GM12878 (cell line): Measurements from ENCODE around the gene NUP93. TPM values are rescaled to one million over a fixed set of nuclear protein-coding genes. Genes with fewer than 3 reads are reported as not detected.

Experiments
- ATAC-seq: fragments of 200-7000 bp; cut with Tn5 transposase; 3 replicates; pipeline ENCODE4 v1.9.1; 2020; ENCODE audit warnings: mild to moderate bottlenecking, moderate library complexity
- BruUV-seq: library from RNA; stranded (reverse); fragments of 400-500 nt; replicated peaks from 2 replicates; lab custom pipeline; 2021; lab: Mats Ljungman, UMichigan
- CTCF ChIA-PET: fragments of 300-600 bp; sonication (Branson Sonifier 250); formaldehyde crosslinking; extraction: SDS; loops from one replicate; lab custom pipeline; 2021; ENCODE audit warnings: inconsistent platforms; lab: Yijun Ruan, JAX
- POLR2A ChIA-PET: fragments of 350-600 bp; formaldehyde crosslinking; extraction: SDS; loops from one replicate; lab custom pipeline; 2021; ENCODE audit warnings: inconsistent platforms; lab: Charles Lee
- RAD21 ChIA-PET: fragments of 300-600 bp; sonication (Branson Sonifier 250); formaldehyde crosslinking; loops from one replicate; lab custom pipeline; 2023; ENCODE audit warnings: antibody characterized with exemption; ENCODE audit not compliant: unreplicated experiment; lab: Charles Lee
- SMC1A ChIA-PET: fragments of 300-600 bp; sonication (Branson Sonifier 250); formaldehyde crosslinking; loops from one replicate; lab custom pipeline; 2023; ENCODE audit not compliant: unreplicated experiment, uncharacterized antibody; lab: Charles Lee
- DNase-seq: peaks from one replicate; pipeline ENCODE4 v3.0.0-alpha.2; 2011; ENCODE audit warnings: low read depth, low spot score
- FAIRE-seq: peaks from 3 replicates; lab custom pipeline; 2011; peaks lifted over from hg19 to GRCh38; lab: Jason Lieb, UNC
- H2AFZ ChIP-seq: 2 replicates; pipeline ENCODE4 v1.6.0; 2011; ENCODE audit warnings: low read depth, low read length, control low read depth; ENCODE audit not compliant: control insufficient read depth
- H3K27ac ChIP-seq: 2 replicates; pipeline ENCODE4 v1.5.1; 2011; ENCODE audit warnings: control low read depth; ENCODE audit not compliant: control insufficient read depth, insufficient read depth
- H3K27me3 ChIP-seq, 2 experiments: replicated peaks in 1 of 2; 2 replicates each; pipeline versions ENCODE4 v1.6.0 to v1.6.1; 2011; ENCODE audit warnings: low read length in 1 of 2; ENCODE audit not compliant: control insufficient read depth in 2 of 2, insufficient read depth in 2 of 2
- H3K36me3 ChIP-seq, 2 experiments: 2 replicates each; pipeline ENCODE4 v1.5.1; 2011; ENCODE audit warnings: low read length in 1 of 2; ENCODE audit not compliant: control insufficient read depth in 2 of 2, insufficient read depth in 2 of 2
- H3K4me1 ChIP-seq: 2 replicates; pipeline ENCODE4 v1.6.1; 2011; ENCODE audit warnings: mild to moderate bottlenecking, low read length, moderate library complexity, mixed read lengths; ENCODE audit not compliant: control insufficient read depth, insufficient read depth
- H3K4me2 ChIP-seq: 2 replicates; pipeline ENCODE4 v1.6.0; 2011; ENCODE audit warnings: control low read depth; ENCODE audit not compliant: control insufficient read depth, insufficient read depth
- H3K4me3 ChIP-seq: fragments of 200-600 bp; sonication (generic); 2 replicates; pipeline ENCODE4 v1.5.1; 2016
- H3K79me2 ChIP-seq: 2 replicates; pipeline ENCODE4 v1.6.0; 2011; ENCODE audit warnings: low read length; ENCODE audit not compliant: control insufficient read depth, insufficient read depth
- H3K9ac ChIP-seq: 2 replicates; pipeline ENCODE4 v1.8.0; 2011; ENCODE audit warnings: low read length, control low read depth, mixed read lengths; ENCODE audit not compliant: control insufficient read depth, insufficient read depth
- H3K9me3 ChIP-seq: replicated peaks from 3 replicates; pipeline ENCODE4 v1.5.1; 2011; ENCODE audit warnings: mild to moderate bottlenecking, low read length; ENCODE audit not compliant: control insufficient read depth, insufficient read depth
- H4K20me1 ChIP-seq: 2 replicates; pipeline ENCODE4 v1.6.0; 2011; ENCODE audit not compliant: control insufficient read depth, insufficient read depth
- ATF7 ChIP-seq: fragments of 450-650 bp; IDR thresholded peaks from 2 replicates; pipeline ENCODE4 v1.6.1; 2016; ENCODE audit warnings: low read depth, mild to moderate bottlenecking
- ETV6 ChIP-seq, 2 experiments: fragments of 450-650 bp in 1 of 2; IDR thresholded peaks in 1 of 2; conservative IDR thresholded peaks in 1 of 2; 2 replicates each; pipeline ENCODE4 v1.6.1; 2014; ENCODE audit warnings: antibody characterized with exemption in 1 of 2, borderline replicate concordance in 1 of 2, low read depth in 1 of 2, mild to moderate bottlenecking in 1 of 2, moderate library complexity in 1 of 2
- RB1 ChIP-seq: fragments of 450-650 bp; formaldehyde crosslinking; IDR thresholded peaks from 2 replicates; pipeline ENCODE4 v1.6.1; 2017; ENCODE audit warnings: mild to moderate bottlenecking, borderline replicate concordance
- SP1 ChIP-seq: IDR thresholded peaks from one replicate; pipeline ENCODE4 v1.6.1; 2011; ENCODE audit warnings: low read depth, low read length
- SREBF1 ChIP-seq: IDR thresholded peaks from 2 replicates; pipeline ENCODE4 v1.6.1; 2012; ENCODE audit warnings: mild to moderate bottlenecking, low read length
- SREBF2 ChIP-seq: IDR thresholded peaks from 2 replicates; pipeline ENCODE4 v1.6.1; 2012; ENCODE audit warnings: mild to moderate bottlenecking, low read length
- ZBTB11 ChIP-seq: fragments of 450-650 bp; formaldehyde crosslinking; IDR thresholded peaks from 2 replicates; pipeline ENCODE4 v1.5.0; 2022; ENCODE audit warnings: mild to moderate bottlenecking, missing genetic modification characterization
- WGBS: methylation state at CpG from one replicate; pipeline ENCODE4 v1.1.6; 2016; ENCODE audit warnings: low lambda C conversion rate; ENCODE audit not compliant: insufficient replicate concordance, insufficient coverage; ENCODE audit errors: missing lambda C conversion rate; 5-methylcytosine and 5-hydroxymethylcytosine counted together
- in situ Hi-C: fragments of 300-500 bp; cut with MboI; formaldehyde crosslinking; loops from 9 replicates; pipeline ENCODE4 v1.14.3; 2018; ENCODE audit warnings: mixed read lengths
- intact Hi-C: fragments of 100-400 bp; cut with micrococcal nuclease; formaldehyde crosslinking; loops from one replicate; pipeline ENCODE4 v1.14.2; 2022; ENCODE audit not compliant: unreplicated experiment
- polyA plus RNA-seq, 11 experiments: library from polyadenylated mRNA; depleted of rRNA in 4 of 11; unstranded in 6 of 11; stranded (reverse) in 5 of 11; fragments of >200 nt; fragmentation: Nextera tagmentation in 4 of 11; fragmentation: Illumina TruSeq in 1 of 11; extraction: Ambion mirVana in 4 of 11; extraction: Trizol in 1 of 11; gene quantifications; 1 replicate in 1 of 11; 2 replicates in 10 of 11; pipeline versions ENCODE4 v1.2.1 to v1.2.3, GENCODE V29; 2011 to 2016; ENCODE audit warnings: inconsistent platforms in 2 of 11, missing spikeins in 2 of 11, low read depth in 1 of 11
- total RNA-seq, 4 experiments: library from RNA; depleted of rRNA in 3 of 4; stranded (reverse); fragments of >200 nt in 3 of 4; fragmentation: Illumina TruSeq in 1 of 4; extraction: Trizol in 1 of 4; gene quantifications; 2 replicates each; pipeline versions ENCODE4 v1.2.1 to v1.2.3, GENCODE V29; 2013 to 2021

The NUP93 gene
- total and polyA plus RNA-seq, 10 of the 15 experiments (the other 5 are each of a cell fraction or from before 2014, with no cell fraction given) = 82.2 to 175 (median 101) TPM

DNA sequence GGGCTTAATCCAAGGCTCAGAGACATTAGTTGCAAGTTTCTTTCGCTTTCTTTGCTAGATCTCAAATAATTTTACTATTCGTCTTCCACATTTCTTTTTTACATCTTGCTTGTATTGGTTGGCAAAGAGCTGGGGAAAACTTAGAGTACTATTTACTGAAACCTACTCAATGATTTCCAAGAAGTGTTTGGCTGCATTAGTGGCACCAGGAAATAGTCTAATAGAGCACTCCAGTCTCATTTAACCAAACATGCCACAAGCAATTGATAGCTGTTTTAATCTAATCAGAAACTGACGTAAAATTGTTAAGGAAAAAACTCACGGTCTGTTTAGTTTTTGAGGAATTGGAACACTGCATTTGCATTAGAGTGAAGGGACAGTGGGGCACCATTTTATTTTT is 29.0 kb downstream of the NUP93 start:
- Histone ChIP-seq H3K9ac (no peak overlapping the region), H4K20me1 (no peaks in the 10 kb centered on the region), H3K27ac (no peak overlapping the region), H3K4me1 (no peaks in the 10 kb centered on the region), H3K36me3 (peaks cover 8% of the 10 kb centered on the region in 2 experiments; a peak in 3 of 4 replicates), H2AFZ (no peak overlapping the region), H3K9me3 (peaks cover 9% of the 10 kb centered on the region), H3K4me3 (no peak overlapping the region), H3K27me3 (no peaks in the 10 kb centered on the region), H3K4me2 (no peak overlapping the region), H3K79me2 (no peaks in the 10 kb centered on the region)
- FAIRE-seq (no peak), ATAC-seq (no peak), DNase-seq (no peak)
- POLR2A ChIA-PET = interaction anchor here (0.6 kb wide), 1 partner anchor 433 kb away, joined by 6 read pairs; no protein-coding TSS in a partner anchor
- intact Hi-C loops (no loop called here), in situ Hi-C loops (no loop called here)
- no peak for TF ChIP-seq ETV6 (conservative IDR thresholded peaks at IDR 0.05 in 1 of 2, IDR thresholded peaks at IDR 0.05 in 1 of 2; ENCODE audit: borderline replicate concordance in 1 of 2, low read depth in 1 of 2)
- TF ChIP-seq SREBF1 = no peak
- TF ChIP-seq SREBF2 = no peak
- no peak for TF ChIP-seq RB1
- TF ChIP-seq SP1 = no peak
- TF ChIP-seq ZBTB11 (CRISPR knock-in tag) = no peak
- no peak for TF ChIP-seq ATF7
- CTCF ChIA-PET = no interaction called here
- SMC1A ChIA-PET = interaction anchor here (0.7 to 1.3 kb wide), 2 partner anchors 9 to 10 kb away, joined by 3 read pairs; no protein-coding TSS in a partner anchor
- 95% methylated on average over 4 of the region's 4 CpGs for WGBS
- no TSS peak for BruUV-seq
- RAD21 ChIA-PET = no interaction called here
